Heart right ventricle (tissue), 16 donors: ENCODE results near the gene TMOD2. TPM values are rescaled to one million over a fixed set of nuclear protein-coding genes. Genes with fewer than 3 reads are reported as not detected.

Experiments
- ATAC-seq, 8 donors: fragments of 200-7000 bp; cut with Tn5 transposase; one replicate each; pipeline ENCODE4 v1.9.1; 2020; ENCODE audit warnings: mild to moderate bottlenecking in 8 of 8, moderate library complexity in 8 of 8, moderate number of reproducible peaks in 1 of 8
- DNase-seq, 2 donors: peaks; one replicate each; pipeline ENCODE4 v3.0.0-alpha.2; 2020
- H3K27ac ChIP-seq, 10 donors: fragments of 200-600 bp; sonication (generic) in 2 of 10; one replicate each; pipeline versions ENCODE4 v1.5.0 to v1.8.0; 2020 to 2022; ENCODE audit warnings: mild to moderate bottlenecking in 3 of 10
- H3K27me3 ChIP-seq, 7 donors: fragments of 200-600 bp; one replicate each; pipeline ENCODE4 v1.8.0; 2021 to 2022; ENCODE audit warnings: mild to moderate bottlenecking in 2 of 7
- H3K36me3 ChIP-seq, 9 donors: fragments of 200-600 bp; sonication (generic) in 1 of 9; one replicate each; pipeline versions ENCODE4 v1.5.0 to v1.8.0; 2020 to 2022; ENCODE audit warnings: mild to moderate bottlenecking in 2 of 9
- H3K4me1 ChIP-seq, 9 donors: fragments of 200-600 bp; sonication (generic) in 1 of 9; one replicate each; pipeline versions ENCODE4 v1.5.0 to v1.8.0; 2020 to 2022; ENCODE audit warnings: mild to moderate bottlenecking in 4 of 9
- H3K4me3 ChIP-seq, 10 donors: fragments of 200-600 bp; sonication (generic) in 2 of 10; one replicate each; pipeline versions ENCODE4 v1.5.0 to v1.8.0; 2020 to 2022; ENCODE audit warnings: mild to moderate bottlenecking in 7 of 10, moderate library complexity in 2 of 10
- H3K9me3 ChIP-seq, 11 donors: fragments of 200-600 bp in 10 of 11; sonication (generic) in 2 of 11; one replicate each; pipeline versions ENCODE4 v1.5.0 to v1.8.0; 2013 to 2022; ENCODE audit warnings: mild to moderate bottlenecking in 2 of 11, control low read depth in 1 of 11, moderate library complexity in 1 of 11
- CTCF ChIP-seq, 9 donors: fragments of 200-600 bp; sonication (generic) in 2 of 9; IDR thresholded peaks; one replicate each; pipeline versions ENCODE4 v1.5.0 to v1.8.0; 2021 to 2022; ENCODE audit warnings: antibody characterized with exemption in 9 of 9, mild to moderate bottlenecking in 5 of 9, moderate library complexity in 1 of 9
- WGBS, 2 donors: extraction: QIAGEN DNeasy Blood & Tissue Kit; methylation state at CpG; one replicate each; pipeline ENCODE4 v1.1.7; 2013; ENCODE audit warnings: inconsistent platforms in 1 of 2; 5-methylcytosine and 5-hydroxymethylcytosine counted together
- intact Hi-C, 10 donors: fragments of 100-400 bp; cut with DNase I; formaldehyde crosslinking; loops; one replicate each; pipeline versions ENCODE4 v1.11.1 to v1.14.2; 2022
- polyA plus RNA-seq, 2 donors: library from polyadenylated mRNA; stranded (reverse); fragments of 200-250 nt; gene quantifications; one replicate each; pipeline ENCODE4 v1.2.3, GENCODE V29; 2013
- total RNA-seq, 10 donors: library from RNA; stranded (reverse); fragmentation: NEBNext Ultra II Directional in 3 of 10; extraction: Animal tissue kit (Norgen Biotek cat#: 25700) in 3 of 10; gene quantifications; one replicate each; pipeline versions ENCODE4 v1.2.1 to v1.2.4, GENCODE V29; 2021 to 2023
- donor health status: Arrhythmogenic right ventricular cardiomyopathy.
- donor health status: ischemic (EF 13 %, LVEDD 7.1; RV severe dilation, severe dysfunction).
- donor health status: healthy with polysubstance abuse.
- donor health status: DM: no; HTN: yes; CAD: no.
- donor health status: DM: no; HTN: no; CAD: no.
- donor health status: ischemic (EF 25% LVEDD 6.9; RV normal size, moderate dysfunction).
- donor health status: ischemic (EF 25% LVEDD 5.7; RV mildly dilated, moderate dysfunction).
- donor health status: healthy.
- donor health status: DM: yes; HTN: yes; CAD: no.
- donor health status: Ischemic cardiomyopathy.
- donor health status: ischemic (EF 35%, LVEDD 5.7; RV mildly dilated, moderate dysfunction).
- donor health status: nonischemic (EF 11% LVEDD 7.7; RV severe dilation, severe dysfunction).
- donor health status: DM: yes; HTN: yes; CAD: no.
- donor health status: PGD.
- donor health status: ischemic (EF 29% LVEDD 5.4; RV normal size, mild dysfunction).
- donor health status: nonischemic (EF 23%, LVEDD 6.1; RV moderate dilation, normal function).

The TMOD2 gene
- total and polyA plus RNA-seq, 12 donors, result 1.5 to 8.5 (median 4.7) TPM

DNA sequence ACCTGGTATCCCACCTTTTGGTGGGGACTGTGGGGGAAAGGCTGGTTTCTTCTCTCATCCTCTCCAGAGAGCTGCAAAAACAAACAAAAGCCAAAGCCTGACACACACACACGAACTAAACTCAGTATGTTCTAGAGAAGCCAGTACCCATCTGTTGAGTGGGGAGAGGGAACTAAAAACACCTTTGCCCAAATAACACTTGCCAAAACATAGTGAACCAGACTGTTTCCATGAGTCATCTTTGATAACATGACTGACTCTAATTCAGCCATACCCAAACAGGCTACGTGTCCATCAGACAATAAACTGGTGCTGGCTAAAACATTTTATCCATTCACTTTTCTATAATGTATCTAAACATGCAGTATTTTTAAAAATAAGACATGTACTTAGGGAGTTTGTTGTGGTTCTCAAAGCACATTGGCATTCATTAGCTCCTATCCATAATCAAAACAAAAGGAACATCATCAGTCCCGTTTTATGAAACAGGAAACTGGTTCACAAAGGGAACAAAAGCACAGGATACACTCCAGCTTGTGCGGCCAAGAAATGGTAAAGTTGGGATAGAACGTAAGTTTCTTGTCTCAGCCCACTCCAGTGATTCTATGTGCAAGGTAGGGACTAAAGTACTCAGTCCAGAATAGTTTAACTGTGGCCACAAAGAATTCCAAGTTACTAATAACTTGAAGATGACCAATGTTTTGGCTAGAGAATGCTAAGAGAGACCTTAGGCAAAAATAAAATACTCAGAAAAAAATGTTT lies 30.0 kb upstream of the TMOD2 start:
- no peak for TF ChIP-seq CTCF (IDR thresholded peaks at IDR 0.05)
- Histone ChIP-seq H3K27me3 (no peaks in the 10 kb centered on the region), H3K9me3 (no peaks in the 10 kb centered on the region), H3K27ac (peak overlapping the region in 2 of 10 donors; percentile 22 to 32), H3K36me3 (peaks cover 0 to 34% (median 0%) of the 10 kb centered on the region in 9 donors), H3K4me3 (no peak overlapping the region), H3K4me1 (peaks cover 0 to 42% (median 35%) of the 10 kb centered on the region in 9 donors)
- intact Hi-C loops, result loop anchor here in 1 of 10 donors (10.0 kb wide), 1 partner anchor 53 kb away; no protein-coding TSS in a partner anchor
- WGBS, 2 donors, result 60 to 70% methylated on average over 5 of the region's 5 CpGs
- ATAC-seq, result no peak
- no peak for DNase-seq

DNA sequence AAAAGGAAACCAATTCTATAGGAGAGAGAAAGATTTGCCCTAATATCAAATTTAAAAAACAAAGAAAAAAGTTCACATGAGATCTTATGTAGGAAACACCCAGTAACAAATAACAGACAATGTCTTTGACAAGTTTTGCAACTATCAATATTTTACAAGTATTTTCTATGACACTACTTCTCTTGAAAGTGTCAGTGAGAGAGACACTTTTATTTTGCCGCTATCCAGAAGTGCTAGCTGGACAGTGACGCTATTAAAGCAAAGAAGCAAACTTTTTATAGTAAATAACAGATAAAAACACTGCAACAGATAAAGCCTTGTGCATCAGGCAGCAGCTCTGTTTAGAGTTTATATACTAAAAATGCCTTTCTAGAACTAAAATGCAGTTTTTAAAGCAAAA lies 27.2 kb upstream of the TMOD2 start:
- peaks cover 0 to 56% (median 48%) of the 10 kb centered on the region in 9 donors for H3K4me1 ChIP-seq
- DNase-seq (no peak), ATAC-seq (no peak)
- TF ChIP-seq CTCF (IDR thresholded peaks at IDR 0.05), result no peak
- WGBS, 2 donors, result 54 to 56% methylated on average over 2 of the region's 2 CpGs
- intact Hi-C loops, result loop anchor here in 2 of 10 donors (2.0 to 10.0 kb wide), 2 partner anchors 51 to 73 kb away; no protein-coding TSS in a partner anchor
- no peaks in the 10 kb centered on the region for H3K27me3 ChIP-seq
- no peak overlapping the region for H3K4me3 ChIP-seq
- H3K9me3 ChIP-seq, result no peaks in the 10 kb centered on the region
- H3K36me3 ChIP-seq, result peaks cover 0 to 34% (median 0%) of the 10 kb centered on the region in 9 donors
- peak overlapping the region in 3 of 10 donors; percentile 2 to 34 (median 5) for H3K27ac ChIP-seq

GRCh38 chr15:51724673-51725072 lies 26.7 kb upstream of the TMOD2 start:
- ATAC-seq (peak in 1 of 8 donors; percentile 31), DNase-seq (no peak)
- Histone ChIP-seq H3K36me3 (peaks cover 0 to 34% (median 0%) of the 10 kb centered on the region in 9 donors), H3K4me1 (peaks cover 0 to 56% (median 48%) of the 10 kb centered on the region in 9 donors), H3K9me3 (no peaks in the 10 kb centered on the region), H3K4me3 (no peak overlapping the region), H3K27me3 (no peaks in the 10 kb centered on the region), H3K27ac (peak overlapping the region in 4 of 10 donors; percentile 2 to 34 (median 12))
- TF ChIP-seq CTCF (IDR thresholded peaks at IDR 0.05), result no peak
- WGBS, 2 donors, result 44 to 46% methylated on average over 1 of the region's 1 CpG
- intact Hi-C loops, result loop anchor here in 2 of 10 donors (2.0 to 10.0 kb wide), 2 partner anchors 50 to 74 kb away; no protein-coding TSS in a partner anchor

- Histone ChIP-seq H3K4me3 (no peak overlapping the region), H3K36me3 (peaks cover 0 to 29% (median 0%) of the 10 kb centered on the region in 9 donors), H3K9me3 (no peaks in the 10 kb centered on the region), H3K27ac (peak overlapping the region in 5 of 10 donors; percentile 18 to 47 (median 37)), H3K4me1 (peaks cover 0 to 59% (median 46%) of the 10 kb centered on the region in 9 donors), H3K27me3 (no peaks in the 10 kb centered on the region)
- DNase-seq, result peak; percentile 17 to 71
- WGBS, 2 donors, result 23% methylated on average over 5 of the region's 5 CpGs
- no peak for TF ChIP-seq CTCF (IDR thresholded peaks at IDR 0.05)
- peak; percentile 91 to 99 (median 96) for ATAC-seq
- intact Hi-C loops, result loop anchor here in 1 of 10 donors (10.0 kb wide), 1 partner anchor 48 kb away; no protein-coding TSS in a partner anchor
Measured at GRCh38 chr15:51726302-51727073, 24.9 kb upstream of the TMOD2 start.
